DND-41 (cell line): Measurements from ENCODE around the gene PDGFRA.

Experiments used
- ATAC-seq: fragments of 200-7000 bp; cut with Tn5 transposase; 3 replicates; pipeline ENCODE4 v1.9.1; 2021; ENCODE audit warnings: low read depth; ENCODE audit not compliant: insufficient read depth
- DNase-seq: peaks from one replicate; pipeline ENCODE4 v3.0.0-alpha.2; 2020
- H2AFZ ChIP-seq: 2 replicates; pipeline ENCODE4 v1.6.0; 2012; ENCODE audit warnings: low read depth, low read length
- H3K27ac ChIP-seq: 2 replicates; pipeline ENCODE4 v1.5.1; 2012; ENCODE audit warnings: low read length, inconsistent platforms
- H3K27me3 ChIP-seq: fragments of 200-600 bp; sonication (generic); 2 replicates; pipeline ENCODE4 v1.6.0; 2012; ENCODE audit warnings: low read length, mild to moderate bottlenecking, inconsistent platforms; ENCODE audit not compliant: insufficient read depth, poor library complexity
- H3K36me3 ChIP-seq: 2 replicates; pipeline ENCODE4 v1.5.1; 2012; ENCODE audit warnings: low read length, inconsistent platforms; ENCODE audit not compliant: insufficient read depth
- H3K4me1 ChIP-seq: 2 replicates; pipeline ENCODE4 v1.5.1; 2012; ENCODE audit warnings: mild to moderate bottlenecking, low read length; ENCODE audit not compliant: insufficient read depth
- H3K4me2 ChIP-seq: 2 replicates; pipeline ENCODE4 v1.6.0; 2012; ENCODE audit warnings: mild to moderate bottlenecking, moderate library complexity, low read length, inconsistent platforms; ENCODE audit not compliant: insufficient read depth
- H3K4me3 ChIP-seq, 2 experiments: fragments of 200-600 bp in 1 of 2; shearing (Covaris generic) in 1 of 2; 2 replicates each; pipeline ENCODE4 v1.5.1; 2012 to 2016; ENCODE audit warnings: inconsistent platforms in 2 of 2, low read length in 2 of 2, mild to moderate bottlenecking in 2 of 2, low read depth in 1 of 2, moderate library complexity in 1 of 2
- H3K79me2 ChIP-seq: 2 replicates; pipeline ENCODE4 v1.6.0; 2012; ENCODE audit warnings: low read length, inconsistent platforms; ENCODE audit not compliant: insufficient read depth
- H3K9ac ChIP-seq: 2 replicates; pipeline ENCODE4 v1.6.0; 2012; ENCODE audit warnings: low read depth, mild to moderate bottlenecking, inconsistent platforms, low read length, moderate library complexity
- H3K9me3 ChIP-seq: 2 replicates; pipeline ENCODE4 v1.5.1; 2012; ENCODE audit warnings: low read length, moderate library complexity, mild to moderate bottlenecking, inconsistent platforms; ENCODE audit not compliant: insufficient read depth, severe bottlenecking
- H4K20me1 ChIP-seq: 2 replicates; pipeline ENCODE4 v1.6.0; 2012; ENCODE audit warnings: low read length; ENCODE audit not compliant: insufficient read depth
- EZH2 ChIP-seq: IDR thresholded peaks from 3 replicates; pipeline ENCODE4 v1.6.1; 2012; ENCODE audit warnings: borderline replicate concordance, low read depth, mild to moderate bottlenecking, moderate library complexity, low read length, inconsistent platforms; ENCODE audit not compliant: severe bottlenecking
- TF ChIP-seq, protein P1 (sequence below): IDR thresholded peaks from 2 replicates; pipeline ENCODE4 v1.5.1; 2012; ENCODE audit warnings: borderline replicate concordance, low read length, moderate library complexity, mild to moderate bottlenecking; ENCODE audit not compliant: poor library complexity, severe bottlenecking; ENCODE audit errors: extremely low read depth

Gene PDGFRA

DNA sequence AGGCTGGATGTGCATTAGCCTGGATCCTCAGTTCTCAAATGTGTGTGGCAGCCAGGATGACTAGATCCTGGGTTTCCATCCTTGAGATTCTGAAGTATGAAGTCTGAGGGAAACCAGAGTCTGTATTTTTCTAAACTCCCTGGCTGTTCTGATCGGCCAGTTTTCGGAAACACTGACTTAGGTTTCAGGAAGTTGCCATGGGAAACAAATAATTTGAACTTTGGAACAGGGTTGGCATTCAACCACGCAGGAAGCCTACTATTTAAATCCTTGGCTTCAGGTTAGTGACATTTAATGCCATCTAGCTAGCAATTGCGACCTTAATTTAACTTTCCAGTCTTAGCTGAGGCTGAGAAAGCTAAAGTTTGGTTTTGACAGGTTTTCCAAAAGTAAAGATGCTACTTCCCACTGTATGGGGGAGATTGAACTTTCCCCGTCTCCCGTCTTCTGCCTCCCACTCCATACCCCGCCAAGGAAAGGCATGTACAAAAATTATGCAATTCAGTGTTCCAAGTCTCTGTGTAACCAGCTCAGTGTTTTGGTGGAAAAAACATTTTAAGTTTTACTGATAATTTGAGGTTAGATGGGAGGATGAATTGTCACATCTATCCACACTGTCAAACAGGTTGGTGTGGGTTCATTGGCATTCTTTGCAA, 67.6 kb downstream of the PDGFRA start:
- peaks cover 7% of the 10 kb centered on the region for H3K9me3 ChIP-seq
- no peak overlapping the region for H3K4me2 ChIP-seq
- no peak for TF ChIP-seq EZH2
- TF ChIP-seq, protein P1, sequence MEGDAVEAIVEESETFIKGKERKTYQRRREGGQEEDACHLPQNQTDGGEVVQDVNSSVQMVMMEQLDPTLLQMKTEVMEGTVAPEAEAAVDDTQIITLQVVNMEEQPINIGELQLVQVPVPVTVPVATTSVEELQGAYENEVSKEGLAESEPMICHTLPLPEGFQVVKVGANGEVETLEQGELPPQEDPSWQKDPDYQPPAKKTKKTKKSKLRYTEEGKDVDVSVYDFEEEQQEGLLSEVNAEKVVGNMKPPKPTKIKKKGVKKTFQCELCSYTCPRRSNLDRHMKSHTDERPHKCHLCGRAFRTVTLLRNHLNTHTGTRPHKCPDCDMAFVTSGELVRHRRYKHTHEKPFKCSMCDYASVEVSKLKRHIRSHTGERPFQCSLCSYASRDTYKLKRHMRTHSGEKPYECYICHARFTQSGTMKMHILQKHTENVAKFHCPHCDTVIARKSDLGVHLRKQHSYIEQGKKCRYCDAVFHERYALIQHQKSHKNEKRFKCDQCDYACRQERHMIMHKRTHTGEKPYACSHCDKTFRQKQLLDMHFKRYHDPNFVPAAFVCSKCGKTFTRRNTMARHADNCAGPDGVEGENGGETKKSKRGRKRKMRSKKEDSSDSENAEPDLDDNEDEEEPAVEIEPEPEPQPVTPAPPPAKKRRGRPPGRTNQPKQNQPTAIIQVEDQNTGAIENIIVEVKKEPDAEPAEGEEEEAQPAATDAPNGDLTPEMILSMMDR = no peak
- no peak overlapping the region for H3K4me3 ChIP-seq
- no peaks in the 10 kb centered on the region for H3K36me3 ChIP-seq
- H3K79me2 ChIP-seq = no peaks in the 10 kb centered on the region
- DNase-seq = no peak
- H2AFZ ChIP-seq = no peak overlapping the region
- H3K4me1 ChIP-seq = no peaks in the 10 kb centered on the region
- no peak overlapping the region for H3K9ac ChIP-seq
- H4K20me1 ChIP-seq = no peaks in the 10 kb centered on the region
- H3K27ac ChIP-seq = no peak overlapping the region
- ATAC-seq = no peak
- no peaks in the 10 kb centered on the region for H3K27me3 ChIP-seq

DNA sequence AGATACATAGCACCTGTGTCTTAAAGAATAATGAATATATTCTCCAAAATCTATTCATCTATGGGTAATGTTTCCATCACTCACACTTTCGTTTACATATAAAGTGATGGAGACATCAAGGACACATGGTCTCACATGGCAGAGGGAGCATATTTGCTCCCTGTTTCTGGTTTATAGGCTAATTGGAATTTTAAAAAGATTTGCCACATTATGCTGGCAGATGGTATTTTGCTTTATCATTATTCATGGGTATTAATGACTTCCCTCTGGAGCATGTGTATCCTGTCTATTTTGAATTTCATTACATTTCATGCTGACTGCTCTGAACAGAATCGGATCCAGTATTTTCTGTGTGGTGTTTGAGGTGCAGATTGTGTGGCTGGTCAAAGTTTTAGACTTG, 79.0 kb downstream of the PDGFRA start:
- ATAC-seq = no peak

DNA sequence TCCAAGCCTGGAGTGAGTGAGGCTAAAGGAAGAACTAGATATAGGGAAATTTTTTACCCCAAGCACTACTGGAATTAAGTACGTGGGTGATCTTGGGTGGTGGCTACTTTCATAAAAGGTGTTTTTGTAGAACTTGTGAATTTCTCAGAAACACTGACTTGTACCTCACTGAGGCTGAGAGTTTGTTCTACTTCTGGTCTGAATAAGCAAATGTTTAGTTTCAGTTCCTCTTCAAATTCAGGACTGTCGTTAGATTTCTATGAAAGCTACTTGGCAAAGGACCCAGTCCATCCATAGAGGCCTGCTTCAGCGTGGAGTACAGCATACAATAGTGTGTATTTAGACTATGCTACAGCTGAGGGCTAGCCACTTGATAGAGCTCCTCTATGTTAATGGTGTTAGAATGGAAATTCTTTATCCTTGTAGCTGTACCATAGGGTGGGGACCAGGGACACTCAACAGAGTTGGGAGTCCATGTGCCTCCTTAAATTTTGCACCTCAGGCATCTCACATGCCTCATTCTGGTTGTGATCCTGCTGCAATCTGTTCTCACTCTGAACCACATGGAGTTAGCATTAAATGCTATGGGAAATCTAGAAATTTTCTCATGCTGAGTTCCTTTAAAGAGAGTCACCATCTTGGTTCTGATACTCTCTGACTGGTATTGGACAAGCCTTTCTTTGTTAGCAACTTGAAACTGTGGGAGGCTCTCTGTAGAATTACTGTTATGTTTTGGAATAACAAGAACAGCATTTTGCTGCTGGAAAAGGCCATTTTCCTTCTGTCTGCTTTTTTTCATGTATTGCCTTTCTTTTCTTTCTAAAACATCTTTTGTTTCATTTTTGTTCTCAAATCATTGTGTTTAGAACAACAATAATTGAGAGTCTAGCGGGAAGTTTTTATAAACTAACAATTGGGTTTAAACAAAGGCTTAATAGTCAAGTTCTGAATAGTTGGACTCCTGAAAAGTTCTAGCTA, 86.8 kb downstream of the PDGFRA start:
- DNase-seq = no peak
- no peaks in the 10 kb centered on the region for H4K20me1 ChIP-seq
- ATAC-seq = no peak
- H3K4me3 ChIP-seq = no peak overlapping the region
- H3K4me1 ChIP-seq = no peaks in the 10 kb centered on the region
- H3K79me2 ChIP-seq = no peaks in the 10 kb centered on the region
- TF ChIP-seq, protein P1 = no peak
- TF ChIP-seq EZH2 = no peak
- H2AFZ ChIP-seq = no peak overlapping the region
- no peak overlapping the region for H3K27ac ChIP-seq
- no peak overlapping the region for H3K9ac ChIP-seq
- no peaks in the 10 kb centered on the region for H3K27me3 ChIP-seq
- no peaks in the 10 kb centered on the region for H3K9me3 ChIP-seq
- H3K4me2 ChIP-seq = no peak overlapping the region
- H3K36me3 ChIP-seq = no peaks in the 10 kb centered on the region

More for the DNA sequence above, 79.0 kb downstream of the PDGFRA start:
- Histone ChIP-seq H3K79me2 (no peaks in the 10 kb centered on the region), H3K9me3 (no peaks in the 10 kb centered on the region), H3K4me2 (no peak overlapping the region), H3K4me3 (no peak overlapping the region), H3K36me3 (no peaks in the 10 kb centered on the region), H3K27ac (no peak overlapping the region), H4K20me1 (no peaks in the 10 kb centered on the region), H2AFZ (no peak overlapping the region), H3K4me1 (no peaks in the 10 kb centered on the region), H3K9ac (no peak overlapping the region), H3K27me3 (no peaks in the 10 kb centered on the region)
- DNase-seq = no peak
- TF ChIP-seq, protein P1 = no peak
- no peak for TF ChIP-seq EZH2
